Trophoblast cell (in vitro differentiated cells and primary cell): ENCODE results near the gene ANXA2R.
"Not testable (repeated sequence)": the region's sequence is repeated elsewhere in the genome, so short reads cannot be mapped to it uniquely, and the experiment has no call there.

Source experiments
- DNase-seq, 2 donors: peaks; one replicate each; pipeline ENCODE4 v3.0.0-alpha.2; 2016
- H2AFZ ChIP-seq: 2 replicates; pipeline ENCODE4 v1.6.1; 2013; ENCODE audit warnings: low read length, moderate library complexity, mild to moderate bottlenecking; ENCODE audit not compliant: insufficient read depth, poor library complexity
- H2AK5ac ChIP-seq: 2 replicates; pipeline ENCODE4 v1.6.1; 2013; ENCODE audit warnings: mild to moderate bottlenecking, low read length
- H2BK120ac ChIP-seq: 2 replicates; pipeline ENCODE4 v1.6.1; 2013; ENCODE audit warnings: low read length, mild to moderate bottlenecking, moderate library complexity; ENCODE audit not compliant: insufficient read depth, poor library complexity
- H2BK12ac ChIP-seq: 2 replicates; pipeline ENCODE4 v1.6.1; 2013; ENCODE audit warnings: mild to moderate bottlenecking, low read length, moderate library complexity
- H2BK5ac ChIP-seq: 2 replicates; pipeline ENCODE4 v1.6.1; 2013; ENCODE audit warnings: low read length, low read depth, moderate library complexity, mild to moderate bottlenecking; ENCODE audit not compliant: poor library complexity
- H3K14ac ChIP-seq: 2 replicates; pipeline ENCODE4 v1.6.1; 2013; ENCODE audit warnings: mild to moderate bottlenecking, low read length
- H3K18ac ChIP-seq: 2 replicates; pipeline ENCODE4 v1.6.1; 2013; ENCODE audit warnings: mild to moderate bottlenecking, low read length
- H3K23ac ChIP-seq: 2 replicates; pipeline ENCODE4 v1.6.1; 2013; ENCODE audit warnings: low read length
- H3K27ac ChIP-seq: 2 replicates; pipeline ENCODE4 v1.5.1; 2013; ENCODE audit warnings: low read depth, mild to moderate bottlenecking, inconsistent platforms, low read length, moderate library complexity
- H3K27me3 ChIP-seq: 2 replicates; pipeline ENCODE4 v1.6.1; 2013; ENCODE audit warnings: inconsistent platforms, mild to moderate bottlenecking, low read length, moderate library complexity; ENCODE audit not compliant: insufficient read depth
- H3K36me3 ChIP-seq, 2 experiments: 1 replicate in 1 of 2; 2 replicates in 1 of 2; pipeline ENCODE4 v1.6.1; 2013; ENCODE audit warnings: low read length in 2 of 2, mild to moderate bottlenecking in 2 of 2, moderate library complexity in 1 of 2; ENCODE audit not compliant: insufficient read depth in 2 of 2, control insufficient read depth in 1 of 2
- H3K4ac ChIP-seq: 2 replicates; pipeline ENCODE4 v1.6.1; 2013; ENCODE audit warnings: low read depth, mild to moderate bottlenecking, low read length, moderate library complexity
- H3K4me1 ChIP-seq, 2 experiments: 1 replicate in 1 of 2; 2 replicates in 1 of 2; pipeline ENCODE4 v1.6.1; 2013; ENCODE audit warnings: low read length in 2 of 2, mild to moderate bottlenecking in 2 of 2, moderate library complexity in 1 of 2; ENCODE audit not compliant: insufficient read depth in 2 of 2, control insufficient read depth in 1 of 2
- H3K4me2 ChIP-seq: 2 replicates; pipeline ENCODE4 v1.6.1; 2013; ENCODE audit warnings: inconsistent platforms, mild to moderate bottlenecking, low read length, moderate library complexity
- H3K4me3 ChIP-seq: 2 replicates; pipeline ENCODE4 v1.5.1; 2013; ENCODE audit warnings: mild to moderate bottlenecking, low read depth, low read length, inconsistent platforms
- H3K79me1 ChIP-seq: one replicate; pipeline ENCODE4 v1.6.1; 2013; ENCODE audit warnings: low read length
- H3K79me2 ChIP-seq: 2 replicates; pipeline ENCODE4 v1.6.1; 2013; ENCODE audit warnings: low read length, mild to moderate bottlenecking; ENCODE audit not compliant: control insufficient read depth, insufficient read depth, poor library complexity
- H3K9ac ChIP-seq: 2 replicates; pipeline ENCODE4 v1.6.1; 2013; ENCODE audit warnings: mild to moderate bottlenecking, low read length
- H3K9me3 ChIP-seq: 2 replicates; pipeline ENCODE4 v1.6.1; 2013; ENCODE audit warnings: low read depth, mild to moderate bottlenecking, control low read depth, inconsistent platforms, low read length; ENCODE audit not compliant: insufficient read depth
- H4K12ac ChIP-seq: 2 replicates; pipeline ENCODE4 v1.6.1; 2013; ENCODE audit warnings: low read depth, mild to moderate bottlenecking, low read length, moderate library complexity
- H4K8ac ChIP-seq: 2 replicates; pipeline ENCODE4 v1.6.1; 2013; ENCODE audit warnings: low read depth, mild to moderate bottlenecking, low read length, moderate library complexity
- H4K91ac ChIP-seq: one replicate; pipeline ENCODE4 v1.6.1; 2013; ENCODE audit warnings: low read depth, mild to moderate bottlenecking, low read length, moderate library complexity
- WGBS: extraction: QIAGEN DNeasy Blood & Tissue Kit; methylation state at CpG from one replicate; pipeline ENCODE4 v1.1.7; 2013; ENCODE audit warnings: missing lambda C conversion rate; ENCODE audit not compliant: insufficient read length, insufficient coverage; ENCODE audit errors: extremely low coverage; 5-methylcytosine and 5-hydroxymethylcytosine counted together

ANXA2R gene

GRCh38 chr5:43074987-43075318 is 34.8 kb upstream of the ANXA2R start:
- no peak overlapping the region for H3K4me2 ChIP-seq
- no peak overlapping the region for H4K91ac ChIP-seq
- no peaks in the 10 kb centered on the region for H3K79me1 ChIP-seq
- H3K79me2 ChIP-seq: no peaks in the 10 kb centered on the region
- no peaks in the 10 kb centered on the region for H3K27me3 ChIP-seq
- no peak overlapping the region for H3K9ac ChIP-seq
- H2BK120ac ChIP-seq: no peak overlapping the region
- H4K12ac ChIP-seq: no peak overlapping the region
- H3K18ac ChIP-seq: no peak overlapping the region
- H2BK12ac ChIP-seq: no peak overlapping the region
- no peak overlapping the region for H3K4me3 ChIP-seq
- no peak overlapping the region for H3K23ac ChIP-seq
- H3K36me3 ChIP-seq: peaks cover 7 to 17% of the 10 kb centered on the region in 2 experiments
- no peak overlapping the region for H3K4ac ChIP-seq
- no peak overlapping the region for H3K14ac ChIP-seq
- no peak overlapping the region for H2AK5ac ChIP-seq
- H3K27ac ChIP-seq: no peak overlapping the region
- no peak overlapping the region for H2BK5ac ChIP-seq
- no peak for DNase-seq
- no peaks in the 10 kb centered on the region for H3K4me1 ChIP-seq
- H2AFZ ChIP-seq: no peak overlapping the region
- H4K8ac ChIP-seq: no peak overlapping the region
- no peaks in the 10 kb centered on the region for H3K9me3 ChIP-seq
- no CpG with 5 or more reads among the region's 9 CpGs for WGBS

GRCh38 chr5:43073597-43074546 is 33.8 kb upstream of the ANXA2R start:
- H3K14ac ChIP-seq: no peak overlapping the region
- H3K4me3 ChIP-seq: no peak overlapping the region
- H2BK5ac ChIP-seq: no peak overlapping the region
- H3K79me1 ChIP-seq: no peaks in the 10 kb centered on the region
- no peak overlapping the region for H3K23ac ChIP-seq
- H2AK5ac ChIP-seq: no peak overlapping the region
- no peaks in the 10 kb centered on the region for H3K4me1 ChIP-seq
- H3K9ac ChIP-seq: no peak overlapping the region
- no peaks in the 10 kb centered on the region for H3K9me3 ChIP-seq
- H4K8ac ChIP-seq: no peak overlapping the region
- no peak overlapping the region for H3K4ac ChIP-seq
- no peak overlapping the region for H2AFZ ChIP-seq
- no peak overlapping the region for H4K91ac ChIP-seq
- peaks cover 7 to 16% of the 10 kb centered on the region in 2 experiments for H3K36me3 ChIP-seq
- no peaks in the 10 kb centered on the region for H3K79me2 ChIP-seq
- no peak overlapping the region for H2BK12ac ChIP-seq
- H3K18ac ChIP-seq: no peak overlapping the region
- no peaks in the 10 kb centered on the region for H3K27me3 ChIP-seq
- no peak overlapping the region for H3K27ac ChIP-seq
- WGBS: no CpG with 5 or more reads among the region's 12 CpGs
- H3K4me2 ChIP-seq: no peak overlapping the region
- no peak overlapping the region for H4K12ac ChIP-seq
- DNase-seq: peak in 1 of 2 donors; percentile 74
- H2BK120ac ChIP-seq: no peak overlapping the region

- H3K79me2 ChIP-seq, H3K27me3 ChIP-seq, H3K14ac ChIP-seq, H4K91ac ChIP-seq, H3K18ac ChIP-seq, H2AK5ac ChIP-seq, H2BK120ac ChIP-seq, DNase-seq, H3K4me2 ChIP-seq, H3K9ac ChIP-seq, H3K9me3 ChIP-seq, H2AFZ ChIP-seq, H4K8ac ChIP-seq, H2BK5ac ChIP-seq, H2BK12ac ChIP-seq, H3K4me3 ChIP-seq, H3K4ac ChIP-seq, H4K12ac ChIP-seq, H3K23ac ChIP-seq, H3K27ac ChIP-seq: not testable (repeated sequence)
- Histone ChIP-seq H3K36me3 (peaks cover 7 to 11% of the 10 kb centered on the region in 2 experiments), H3K4me1 (peaks cover 6 to 12% of the 10 kb centered on the region in 2 experiments), H3K79me1 (peaks cover 18% of the 10 kb centered on the region)
- no CpG with 5 or more reads among the region's 3 CpGs for WGBS
These were observed 29.2 kb upstream of the ANXA2R start for GRCh38 chr5:43069401-43069720.

- peaks cover 6 to 13% of the 10 kb centered on the region in 2 experiments for H3K4me1 ChIP-seq
- H3K36me3 ChIP-seq: peaks cover 7 to 11% of the 10 kb centered on the region in 2 experiments
- H3K79me2 ChIP-seq: peaks cover 9% of the 10 kb centered on the region
- H3K14ac ChIP-seq: no peak overlapping the region
- H3K4ac ChIP-seq: no peak overlapping the region
- H4K8ac ChIP-seq: peak overlapping the region; percentile 35
- no peak overlapping the region for H2BK120ac ChIP-seq
- H2AFZ ChIP-seq: no peak overlapping the region
- H2AK5ac ChIP-seq: no peak overlapping the region
- no peaks in the 10 kb centered on the region for H3K27me3 ChIP-seq
- H4K91ac ChIP-seq: peak overlapping the region; percentile 21
- H3K18ac ChIP-seq: no peak overlapping the region
- no peak overlapping the region for H3K27ac ChIP-seq
- DNase-seq: no peak
- H3K4me2 ChIP-seq: peak overlapping the region; percentile 83
- H3K23ac ChIP-seq: no peak overlapping the region
- H4K12ac ChIP-seq: no peak overlapping the region
- no peak overlapping the region for H3K4me3 ChIP-seq
- H2BK12ac ChIP-seq: no peak overlapping the region
- no CpG with 5 or more reads among the region's 2 CpGs for WGBS
- no peak overlapping the region for H2BK5ac ChIP-seq
- no peak overlapping the region for H3K9ac ChIP-seq
- peaks cover 18% of the 10 kb centered on the region for H3K79me1 ChIP-seq
- H3K9me3 ChIP-seq: no peaks in the 10 kb centered on the region
These were observed 27.9 kb upstream of the ANXA2R start for GRCh38 chr5:43068037-43068436.
